Ammon's horn (tissue), 1 donor: ENCODE results near the gene MYD88.
"Not testable (repeated sequence)": the region's sequence is repeated elsewhere in the genome, so short reads cannot be mapped to it uniquely, and the experiment has no call there.

Source experiments
- DNase-seq: peaks from one replicate; pipeline ENCODE4 v3.0.0-alpha.2; 2016; ENCODE audit warnings: low spot score

Gene MYD88

DNA sequence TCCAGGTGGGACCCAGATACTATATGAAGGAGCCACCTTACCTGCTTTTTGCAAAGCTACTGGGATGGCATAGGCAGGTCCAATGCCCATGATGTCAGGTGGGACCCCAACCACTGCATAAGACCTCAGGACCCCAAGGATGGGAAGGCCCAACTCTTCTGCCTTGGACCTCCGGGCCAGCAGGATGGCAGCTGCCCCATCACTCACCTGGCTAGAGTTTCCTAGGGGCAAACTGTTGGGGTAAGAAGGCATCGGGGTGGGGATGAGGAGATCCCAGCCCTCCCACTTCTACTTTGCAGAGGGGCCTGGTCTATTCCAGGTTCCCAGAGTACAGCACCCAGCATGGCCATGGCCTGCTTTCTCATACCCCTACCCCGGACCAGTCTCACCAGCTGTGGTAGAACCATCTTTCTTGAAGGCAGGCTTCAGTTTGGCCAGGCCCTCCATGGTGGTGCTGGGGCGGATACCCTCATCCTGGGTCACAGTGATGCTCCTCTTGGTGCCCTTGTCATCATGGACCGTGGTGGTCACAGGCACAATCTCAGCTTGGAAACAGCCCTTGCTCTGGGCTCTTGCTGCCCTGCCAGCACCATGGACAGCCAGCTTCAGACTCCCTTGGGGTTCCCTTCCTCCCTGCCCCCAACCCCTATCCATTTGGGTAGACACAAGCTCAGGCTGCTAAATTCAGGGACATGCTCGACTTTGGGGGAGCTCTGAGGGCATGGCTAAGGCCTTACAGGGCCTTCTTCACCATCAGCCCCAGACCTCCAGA is 12.2 kb upstream of the MYD88 start:
- DNase-seq = no peak

GRCh38 chr3:38127611-38128302 is 10.7 kb upstream of the MYD88 start:
- no peak for DNase-seq

DNA sequence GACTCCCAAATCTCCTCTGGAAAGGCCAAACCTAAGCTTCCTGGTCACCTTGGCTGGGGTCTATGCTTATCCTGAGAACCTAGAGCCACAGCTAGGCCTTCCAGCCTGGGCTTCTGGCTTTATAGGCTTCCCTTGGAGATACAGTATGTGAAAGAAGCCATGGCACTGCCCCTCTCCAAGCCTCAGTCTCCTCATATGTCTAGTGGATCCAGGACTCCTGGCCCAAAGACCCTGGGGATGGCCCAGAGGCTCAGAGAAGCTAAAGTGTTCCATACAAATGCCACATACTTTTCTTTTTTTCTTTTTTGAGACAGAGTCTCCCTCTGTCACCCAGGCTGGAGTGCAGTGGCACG is 10.2 kb upstream of the MYD88 start:
- DNase-seq = no peak

DNA sequence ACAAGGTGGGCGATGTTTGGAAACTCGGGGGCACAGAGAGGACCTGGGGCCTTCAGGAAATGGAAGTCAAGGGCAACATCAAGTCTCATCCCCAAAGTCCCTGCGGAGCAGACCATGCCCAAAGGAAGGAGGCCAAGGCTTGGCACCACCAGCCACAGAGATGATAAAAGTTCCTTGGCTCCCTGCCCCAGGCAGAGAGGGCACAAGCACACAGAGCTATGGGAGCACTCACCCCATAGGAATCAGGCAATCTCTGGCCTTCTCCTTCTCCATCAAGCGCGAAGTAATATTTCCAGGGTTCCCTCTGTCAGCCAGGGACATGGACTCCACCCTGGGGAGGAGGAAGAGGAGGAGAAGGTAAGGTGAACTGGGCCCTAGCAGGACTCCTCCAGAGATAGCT is 9.4 kb upstream of the MYD88 start:
- no peak for DNase-seq

DNA sequence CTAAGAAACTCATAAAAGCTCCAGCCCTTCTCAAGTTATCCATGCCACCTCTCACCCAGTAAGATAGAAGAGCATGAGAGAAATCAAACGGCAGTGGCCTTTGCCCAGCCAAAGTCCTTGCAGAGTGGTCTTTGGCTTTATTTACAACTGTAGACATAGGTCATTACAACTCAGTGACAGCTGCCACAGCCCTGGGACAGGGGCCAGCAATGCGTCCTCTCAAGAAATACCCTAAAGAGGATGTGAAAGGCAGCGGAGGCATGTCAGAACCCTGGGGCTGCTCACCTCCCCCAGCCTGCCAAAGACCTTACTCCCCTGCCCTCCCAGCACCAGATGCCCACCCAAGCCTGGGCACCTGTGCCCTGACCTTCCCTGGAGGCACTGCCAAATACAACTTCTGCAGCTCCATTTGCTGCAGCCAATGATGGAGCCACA is 7.8 kb upstream of the MYD88 start:
- DNase-seq = no peak

- no peak for DNase-seq
Observed at GRCh38 chr3:38131621-38132369, 6.7 kb upstream of the MYD88 start.

DNA sequence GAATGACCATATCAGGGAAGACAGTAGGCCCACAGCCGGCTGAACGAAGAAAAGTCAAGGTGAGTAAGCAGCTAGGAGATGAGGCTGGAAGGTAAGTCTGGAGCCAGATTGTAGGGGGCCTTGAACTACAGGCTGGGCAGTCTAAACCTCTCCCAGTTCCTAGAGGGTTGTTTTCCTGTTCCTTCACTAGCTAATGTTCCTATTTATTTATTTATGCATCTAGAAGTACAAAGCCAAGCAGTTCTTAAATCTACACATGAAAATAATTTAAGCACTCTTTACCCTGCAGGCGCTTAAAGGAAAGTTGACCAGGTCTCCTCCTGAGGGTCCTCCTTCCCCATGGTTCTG is 5.3 kb upstream of the MYD88 start:
- DNase-seq = no peak

DNA sequence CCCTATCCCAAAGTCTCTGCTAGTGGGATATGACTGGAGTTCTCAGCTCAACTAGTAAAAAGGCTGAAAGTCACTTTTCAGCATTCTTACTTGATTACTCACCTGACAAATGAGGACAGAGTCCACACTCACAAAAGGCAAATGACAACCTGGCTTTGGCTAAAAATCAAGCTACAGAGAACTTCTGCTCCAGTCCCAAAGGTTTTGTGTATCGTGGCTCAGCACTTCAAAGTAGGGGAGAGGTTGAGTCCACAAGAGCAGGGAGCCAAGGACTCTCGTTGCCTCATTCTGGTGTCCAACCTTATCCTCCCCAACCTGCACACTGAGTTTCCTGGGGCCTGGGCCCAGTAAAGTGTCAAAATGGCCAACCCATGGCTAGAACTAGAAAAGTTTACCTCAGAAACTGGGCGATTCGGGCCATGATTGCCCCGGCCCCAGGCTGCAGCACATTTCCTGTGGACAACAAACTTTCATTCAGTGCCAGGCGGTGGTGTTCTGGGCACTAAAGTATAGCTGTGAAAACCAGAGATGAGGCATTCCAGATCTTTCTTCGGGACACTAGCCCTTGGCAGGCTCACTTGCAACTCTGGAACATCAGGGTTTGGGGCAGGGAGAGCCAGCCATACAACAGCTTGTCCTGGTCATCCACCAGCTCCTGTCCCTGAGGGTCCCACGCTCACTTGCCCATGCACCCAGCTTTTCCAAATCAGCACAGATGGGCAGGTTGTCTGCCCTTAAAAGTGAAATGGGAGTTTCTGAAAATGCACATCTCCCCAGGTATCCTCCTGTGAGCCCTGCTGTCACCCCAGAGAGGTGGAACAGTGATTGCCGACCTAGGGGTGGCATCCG is 4.7 kb upstream of the MYD88 start:
- no peak for DNase-seq

GRCh38 chr3:38134517-38135143 is 3.8 kb upstream of the MYD88 start:
- DNase-seq = not testable (repeated sequence)

- not testable (repeated sequence) for DNase-seq
Observed at GRCh38 chr3:38135621-38136277, 2.7 kb upstream of the MYD88 start.

GRCh38 chr3:38136393-38136776 is 2.1 kb upstream of the MYD88 start:
- no peak for DNase-seq

GRCh38 chr3:38136777-38137614 is 1.5 kb upstream of the MYD88 start, which contains the start of gene ACAA1:
TSS of gene ACAA1 (minus strand) at chr3:38137127. CDS start at chr3:38137035, 92 bp downstream.
- DNase-seq = peak; percentile 100

GRCh38 chr3:38137615-38138348 is 679 bp upstream of the MYD88 start:
- DNase-seq = no peak

GRCh38 chr3:38139191-38139590 is 730 bp downstream of the MYD88 start:
- DNase-seq = no peak

GRCh38 chr3:38139652-38140051 is 1.2 kb downstream of the MYD88 start:
- DNase-seq = no peak

- DNase-seq = no peak
Observed at GRCh38 chr3:38140326-38141172, 2.1 kb downstream of the MYD88 start.

DNA sequence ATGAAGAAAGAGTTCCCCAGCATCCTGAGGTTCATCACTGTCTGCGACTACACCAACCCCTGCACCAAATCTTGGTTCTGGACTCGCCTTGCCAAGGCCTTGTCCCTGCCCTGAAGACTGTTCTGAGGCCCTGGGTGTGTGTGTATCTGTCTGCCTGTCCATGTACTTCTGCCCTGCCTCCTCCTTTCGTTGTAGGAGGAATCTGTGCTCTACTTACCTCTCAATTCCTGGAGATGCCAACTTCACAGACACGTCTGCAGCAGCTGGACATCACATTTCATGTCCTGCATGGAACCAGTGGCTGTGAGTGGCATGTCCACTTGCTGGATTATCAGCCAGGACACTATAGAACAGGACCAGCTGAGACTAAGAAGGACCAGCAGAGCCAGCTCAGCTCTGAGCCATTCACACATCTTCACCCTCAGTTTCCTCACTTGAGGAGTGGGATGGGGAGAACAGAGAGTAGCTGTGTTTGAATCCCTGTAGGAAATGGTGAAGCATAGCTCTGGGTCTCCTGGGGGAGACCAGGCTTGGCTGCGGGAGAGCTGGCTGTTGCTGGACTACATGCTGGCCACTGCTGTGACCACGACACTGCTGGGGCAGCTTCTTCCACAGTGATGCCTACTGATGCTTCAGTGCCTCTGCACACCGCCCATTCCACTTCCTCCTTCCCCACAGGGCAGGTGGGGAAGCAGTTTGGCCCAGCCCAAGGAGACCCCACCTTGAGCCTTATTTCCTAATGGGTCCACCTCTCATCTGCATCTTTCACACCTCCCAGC is 2.9 kb downstream of the MYD88 start:
- DNase-seq = no peak

DNA sequence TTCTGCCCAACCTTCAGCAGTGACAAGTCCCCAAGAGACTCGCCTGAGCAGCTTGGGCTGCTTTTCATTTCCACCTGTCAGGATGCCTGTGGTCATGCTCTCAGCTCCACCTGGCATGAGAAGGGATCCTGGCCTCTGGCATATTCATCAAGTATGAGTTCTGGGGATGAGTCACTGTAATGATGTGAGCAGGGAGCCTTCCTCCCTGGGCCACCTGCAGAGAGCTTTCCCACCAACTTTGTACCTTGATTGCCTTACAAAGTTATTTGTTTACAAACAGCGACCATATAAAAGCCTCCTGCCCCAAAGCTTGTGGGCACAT is 3.5 kb downstream of the MYD88 start:
- no peak for DNase-seq
